Astrocyte (in vitro differentiated cells and primary cell): Measurements from ENCODE around the gene ZC3H15. TPM values are rescaled to one million over a fixed set of nuclear protein-coding genes. Genes with fewer than 3 reads are reported as not detected.

Experiments used
- DNase-seq: peaks from one replicate; pipeline ENCODE4 v3.0.0-alpha.2; 2010; ENCODE audit warnings: low read depth
- FAIRE-seq: peaks from 2 replicates; lab custom pipeline; 2011; peaks lifted over from hg19 to GRCh38; lab: Jason Lieb, UNC
- H2AFZ ChIP-seq: 2 replicates; pipeline ENCODE4 v1.6.0; 2012; ENCODE audit warnings: low read depth, low read length, inconsistent platforms
- H3K27ac ChIP-seq: 2 replicates; pipeline ENCODE4 v1.5.1; 2011; ENCODE audit warnings: low read depth, low read length, inconsistent platforms
- H3K27me3 ChIP-seq: 2 replicates; pipeline ENCODE4 v1.6.0; 2011; ENCODE audit warnings: low read length, inconsistent platforms; ENCODE audit not compliant: insufficient read depth
- H3K36me3 ChIP-seq: 2 replicates; pipeline ENCODE4 v1.5.1; 2011; ENCODE audit warnings: low read length, inconsistent platforms; ENCODE audit not compliant: insufficient read depth
- H3K4me1 ChIP-seq: 2 replicates; pipeline ENCODE4 v1.5.1; 2011; ENCODE audit warnings: low read length, inconsistent platforms; ENCODE audit not compliant: insufficient read depth
- H3K4me2 ChIP-seq: 2 replicates; pipeline ENCODE4 v1.6.0; 2012; ENCODE audit warnings: low read length, inconsistent platforms
- H3K4me3 ChIP-seq: 2 replicates; pipeline ENCODE4 v1.5.1; 2011; ENCODE audit warnings: low read depth, mild to moderate bottlenecking, low read length, inconsistent platforms; ENCODE audit not compliant: insufficient read depth
- H3K79me2 ChIP-seq: 2 replicates; pipeline ENCODE4 v1.6.0; 2012; ENCODE audit warnings: mild to moderate bottlenecking, low read length, inconsistent platforms; ENCODE audit not compliant: insufficient read depth
- H3K9ac ChIP-seq: 2 replicates; pipeline ENCODE4 v1.6.0; 2012; ENCODE audit warnings: mild to moderate bottlenecking, low read length, inconsistent platforms
- H3K9me3 ChIP-seq: 2 replicates; pipeline ENCODE4 v1.5.1; 2012; ENCODE audit warnings: low read depth, mild to moderate bottlenecking, low read length, inconsistent platforms; ENCODE audit not compliant: insufficient read depth
- H4K20me1 ChIP-seq: 2 replicates; pipeline ENCODE4 v1.6.0; 2012; ENCODE audit warnings: low read length, inconsistent platforms; ENCODE audit not compliant: insufficient read depth
- H3K27ac Mint-ChIP-seq: one replicate; pipeline ENCODE4 v1.8.0; 2021; ENCODE audit warnings: mild to moderate bottlenecking, mixed read lengths; ENCODE audit not compliant: unreplicated experiment
- H3K27me3 Mint-ChIP-seq: one replicate; pipeline ENCODE4 v1.8.0; 2021; ENCODE audit warnings: low read depth, mixed read lengths; ENCODE audit not compliant: unreplicated experiment
- H3K36me3 Mint-ChIP-seq: one replicate; pipeline ENCODE4 v1.8.0; 2021; ENCODE audit warnings: low read depth, mixed read lengths; ENCODE audit not compliant: unreplicated experiment
- H3K4me1 Mint-ChIP-seq: one replicate; pipeline ENCODE4 v1.8.0; 2021; ENCODE audit warnings: low read depth, mixed read lengths; ENCODE audit not compliant: unreplicated experiment
- H3K4me3 Mint-ChIP-seq: one replicate; pipeline ENCODE4 v1.8.0; 2021; ENCODE audit warnings: mild to moderate bottlenecking, moderate library complexity, mixed read lengths; ENCODE audit not compliant: unreplicated experiment
- H3K9me3 Mint-ChIP-seq: one replicate; pipeline ENCODE4 v1.8.0; 2021; ENCODE audit warnings: mild to moderate bottlenecking, mixed read lengths; ENCODE audit not compliant: unreplicated experiment
- EZH2 ChIP-seq: IDR thresholded peaks from 2 replicates; pipeline ENCODE4 v1.6.1; 2012; ENCODE audit warnings: mild to moderate bottlenecking, low read length, inconsistent platforms; ENCODE audit not compliant: insufficient read depth
- total RNA-seq: library from RNA; stranded (reverse); gene quantifications from 2 replicates; pipeline ENCODE4 v1.2.1, GENCODE V29; 2021
- TF ChIP-seq, protein P1 (sequence below): IDR thresholded peaks from 2 replicates; pipeline ENCODE4 v1.5.1; 2011; ENCODE audit warnings: low read depth, mild to moderate bottlenecking, inconsistent platforms, low read length, moderate library complexity; ENCODE audit not compliant: insufficient read depth

ZC3H15 gene
- total RNA-seq, 1 donor from 2014 or later, result 76.4 TPM

DNA sequence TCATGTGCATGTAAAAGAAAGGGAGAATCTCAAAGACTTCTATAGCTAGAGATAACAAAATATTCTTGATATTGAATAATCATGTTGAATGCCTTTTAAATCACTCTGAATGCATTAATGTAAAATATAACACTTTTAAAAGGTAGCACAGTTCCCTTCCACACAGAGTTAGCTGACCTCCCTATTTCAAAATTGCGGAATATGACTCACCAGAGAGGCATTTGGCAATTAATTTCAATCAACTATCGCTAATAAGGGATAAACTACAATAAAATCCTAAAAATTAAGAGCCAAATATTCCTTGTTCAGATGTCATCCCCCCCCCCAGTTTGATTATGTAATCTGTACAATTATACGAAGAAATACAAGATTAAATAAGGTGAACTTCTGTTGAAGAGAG lies 29.3 kb downstream of the ZC3H15 start:
- H3K4me3 ChIP-seq, result no peak overlapping the region
- H3K4me3 Mint-ChIP-seq, result no peak overlapping the region
- H3K4me1 Mint-ChIP-seq, result peaks cover 19% of the 10 kb centered on the region
- no peaks in the 10 kb centered on the region for H3K27me3 Mint-ChIP-seq
- no peaks in the 10 kb centered on the region for H4K20me1 ChIP-seq
- H3K9me3 Mint-ChIP-seq, result no peaks in the 10 kb centered on the region
- H3K4me1 ChIP-seq, result peaks cover 12% of the 10 kb centered on the region
- H3K9ac ChIP-seq, result no peak overlapping the region
- H3K27ac Mint-ChIP-seq, result peak overlapping the region; percentile 85
- TF ChIP-seq, protein P1, sequence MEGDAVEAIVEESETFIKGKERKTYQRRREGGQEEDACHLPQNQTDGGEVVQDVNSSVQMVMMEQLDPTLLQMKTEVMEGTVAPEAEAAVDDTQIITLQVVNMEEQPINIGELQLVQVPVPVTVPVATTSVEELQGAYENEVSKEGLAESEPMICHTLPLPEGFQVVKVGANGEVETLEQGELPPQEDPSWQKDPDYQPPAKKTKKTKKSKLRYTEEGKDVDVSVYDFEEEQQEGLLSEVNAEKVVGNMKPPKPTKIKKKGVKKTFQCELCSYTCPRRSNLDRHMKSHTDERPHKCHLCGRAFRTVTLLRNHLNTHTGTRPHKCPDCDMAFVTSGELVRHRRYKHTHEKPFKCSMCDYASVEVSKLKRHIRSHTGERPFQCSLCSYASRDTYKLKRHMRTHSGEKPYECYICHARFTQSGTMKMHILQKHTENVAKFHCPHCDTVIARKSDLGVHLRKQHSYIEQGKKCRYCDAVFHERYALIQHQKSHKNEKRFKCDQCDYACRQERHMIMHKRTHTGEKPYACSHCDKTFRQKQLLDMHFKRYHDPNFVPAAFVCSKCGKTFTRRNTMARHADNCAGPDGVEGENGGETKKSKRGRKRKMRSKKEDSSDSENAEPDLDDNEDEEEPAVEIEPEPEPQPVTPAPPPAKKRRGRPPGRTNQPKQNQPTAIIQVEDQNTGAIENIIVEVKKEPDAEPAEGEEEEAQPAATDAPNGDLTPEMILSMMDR, result no peak
- no peak for TF ChIP-seq EZH2
- no peaks in the 10 kb centered on the region for H3K27me3 ChIP-seq
- FAIRE-seq (no peak), DNase-seq (peak; percentile 17)
- no peak overlapping the region for H3K4me2 ChIP-seq
- H2AFZ ChIP-seq, result no peak overlapping the region
- H3K36me3 Mint-ChIP-seq, result peaks cover 4% of the 10 kb centered on the region
- H3K9me3 ChIP-seq, result no peaks in the 10 kb centered on the region
- H3K36me3 ChIP-seq, result peaks cover 10% of the 10 kb centered on the region
- peaks cover 8% of the 10 kb centered on the region for H3K79me2 ChIP-seq
- no peak overlapping the region for H3K27ac ChIP-seq

- no peak overlapping the region for H3K4me3 ChIP-seq
- no peaks in the 10 kb centered on the region for H3K27me3 ChIP-seq
- Mint-ChIP-seq H3K36me3 (peaks cover 11% of the 10 kb centered on the region), H3K4me1 (peaks cover 20% of the 10 kb centered on the region), H3K4me3 (no peak overlapping the region), H3K27me3 (no peaks in the 10 kb centered on the region), H3K27ac (peak overlapping the region; percentile 1), H3K9me3 (no peaks in the 10 kb centered on the region)
- TF ChIP-seq EZH2, result no peak
- TF ChIP-seq, protein P1, result no peak
- FAIRE-seq, result no peak
- no peak overlapping the region for H2AFZ ChIP-seq
- DNase-seq, result no peak
- peaks cover 6% of the 10 kb centered on the region for H3K79me2 ChIP-seq
- H3K4me2 ChIP-seq, result no peak overlapping the region
- H4K20me1 ChIP-seq, result no peaks in the 10 kb centered on the region
- H3K9ac ChIP-seq, result no peak overlapping the region
- peaks cover 12% of the 10 kb centered on the region for H3K4me1 ChIP-seq
- peaks cover 7% of the 10 kb centered on the region for H3K36me3 ChIP-seq
- H3K27ac ChIP-seq, result no peak overlapping the region
- no peaks in the 10 kb centered on the region for H3K9me3 ChIP-seq
Observed at GRCh38 chr2:186516396-186516795, 30.3 kb downstream of the ZC3H15 start.

- H3K4me2 ChIP-seq, result no peak overlapping the region
- Mint-ChIP-seq H3K36me3 (peaks cover 16% of the 10 kb centered on the region), H3K27me3 (no peaks in the 10 kb centered on the region), H3K4me3 (no peak overlapping the region), H3K9me3 (no peaks in the 10 kb centered on the region), H3K4me1 (peaks cover 24% of the 10 kb centered on the region), H3K27ac (peak overlapping the region; percentile 41)
- H3K4me3 ChIP-seq, result no peak overlapping the region
- no peaks in the 10 kb centered on the region for H3K79me2 ChIP-seq
- no peaks in the 10 kb centered on the region for H3K9me3 ChIP-seq
- H3K4me1 ChIP-seq, result peaks cover 12% of the 10 kb centered on the region
- H3K27ac ChIP-seq, result no peak overlapping the region
- peaks cover 4% of the 10 kb centered on the region for H3K36me3 ChIP-seq
- H3K9ac ChIP-seq, result no peak overlapping the region
- DNase-seq, result no peak
- H4K20me1 ChIP-seq, result no peaks in the 10 kb centered on the region
- FAIRE-seq, result no peak
- H2AFZ ChIP-seq, result no peak overlapping the region
- no peak for TF ChIP-seq EZH2
- TF ChIP-seq, protein P1, result no peak
- no peaks in the 10 kb centered on the region for H3K27me3 ChIP-seq
Observed at GRCh38 chr2:186517090-186517489, 31.0 kb downstream of the ZC3H15 start.
